GM13976 (cell line): ENCODE measurements around the gene CNIH3.

ENCODE experiments used
- DNase-seq: peaks from one replicate; pipeline ENCODE4 v3.0.0; 2012; ENCODE audit warnings: low spot score
- CTCF ChIP-seq: IDR thresholded peaks from 2 replicates; pipeline ENCODE4 v1.5.1; 2012; ENCODE audit warnings: borderline replicate concordance, mild to moderate bottlenecking; ENCODE audit not compliant: insufficient read depth; ENCODE audit errors: extremely low read depth, missing control alignments, control extremely low read depth
- in situ Hi-C: fragments of 300-500 bp; cut with MboI; formaldehyde crosslinking; loops from one replicate; pipeline ENCODE4 v1.12.0; 2022; ENCODE audit warnings: low sequenced_read_pairs, mixed read lengths, inconsistent platforms; ENCODE audit not compliant: unreplicated experiment

Gene CNIH3

GRCh38 chr1:224666078-224666477 lies 50.0 kb downstream of the CNIH3 start:
- in situ Hi-C loops = no loop called here
- DNase-seq = no peak
- TF ChIP-seq CTCF = no peak

- in situ Hi-C loops = no loop called here
Measured at GRCh38 chr1:224666913-224667312, 50.8 kb downstream of the CNIH3 start.

GRCh38 chr1:224668984-224669383 lies 52.9 kb downstream of the CNIH3 start:
- DNase-seq = no peak
- no peak for TF ChIP-seq CTCF
- in situ Hi-C loops = no loop called here

More at GRCh38 chr1:224666913-224667312, 50.8 kb downstream of the CNIH3 start:
- no peak for DNase-seq
- TF ChIP-seq CTCF = no peak

- DNase-seq = no peak
- no peak for TF ChIP-seq CTCF
- in situ Hi-C loops = no loop called here
Measured at GRCh38 chr1:224669403-224669802, 53.3 kb downstream of the CNIH3 start.

- in situ Hi-C loops = no loop called here
Measured at GRCh38 chr1:224670506-224670905, 54.4 kb downstream of the CNIH3 start.

GRCh38 chr1:224671076-224671475 lies 55.0 kb downstream of the CNIH3 start:
- TF ChIP-seq CTCF = no peak
- no peak for DNase-seq
- in situ Hi-C loops = no loop called here

More at GRCh38 chr1:224670506-224670905, 54.4 kb downstream of the CNIH3 start:
- no peak for TF ChIP-seq CTCF
- DNase-seq = no peak

- no peak for DNase-seq
- in situ Hi-C loops = no loop called here
- no peak for TF ChIP-seq CTCF
Measured at GRCh38 chr1:224673141-224673540, 57.0 kb downstream of the CNIH3 start.
